Measurements from ENCODE around the gene ANKRD36. TPM values are rescaled to one million over a fixed set of nuclear protein-coding genes. Genes with fewer than 3 reads are reported as not detected.

ANKRD36 gene
- 10 to 100 TPM; 34.3 to 37.2 TPM for total RNA-seq

DNA sequence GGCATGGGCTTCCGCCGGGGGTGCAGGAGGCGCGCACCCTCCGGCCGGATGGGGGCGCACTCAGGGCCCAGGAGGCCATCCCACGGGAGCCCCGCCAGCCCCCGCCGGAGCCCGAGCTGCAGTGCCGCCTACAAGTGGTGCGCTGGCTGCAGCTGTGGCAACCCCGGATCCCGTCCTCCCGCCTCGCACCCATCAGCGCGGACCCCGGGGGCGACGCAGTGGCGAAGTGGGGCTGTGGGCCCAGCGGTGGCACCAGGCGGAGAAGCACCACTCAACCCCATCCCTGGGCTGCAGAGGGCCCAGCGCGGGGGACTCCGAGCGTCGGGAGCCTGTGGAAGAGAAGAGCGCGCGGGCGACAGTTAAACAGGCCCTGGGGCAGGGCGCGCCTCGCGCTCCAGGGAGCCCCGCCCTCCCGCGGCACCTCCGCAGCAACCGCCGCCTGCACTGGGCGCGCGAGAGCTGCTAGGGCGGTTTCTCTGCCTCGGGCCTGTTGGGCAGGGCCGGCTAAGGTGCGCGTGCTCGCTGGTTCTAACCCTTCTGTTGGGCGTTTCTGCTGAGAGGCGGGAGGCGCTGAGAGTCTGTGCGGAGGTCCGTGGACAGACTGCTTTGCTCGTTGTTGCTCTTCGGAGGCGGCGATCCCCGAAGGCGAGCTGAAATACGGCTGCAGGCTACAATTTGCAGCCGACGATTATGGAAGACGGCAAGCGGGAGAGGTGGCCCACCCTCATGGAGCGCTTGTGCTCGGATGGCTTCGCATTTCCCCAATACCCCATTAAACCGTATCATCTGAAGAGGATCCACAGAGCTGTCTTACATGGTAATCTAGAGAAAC lies at the start of gene ANKRD36:
TSS of gene ANKRD36 (plus strand) at position 104 of the 832 bp plus-strand sequence. CDS start at position 691, 587 bp downstream.

GRCh38 chr2:97094772-97095611 lies 18.0 kb upstream of the ANKRD36 start, which contains the start of gene FAHD2B:
TSS of gene FAHD2B (minus strand) at chr2:97094882. CDS start at chr2:97091706, 3,176 bp downstream.

Small RNAs within 50 kb of the gene (small RNA-seq; reads per million reads assigned to genes)
- gene RN7SL313P, result 0 reads per million in 2 donors

Other genes starting within 250 kb of the ANKRD36 start
- gene SEMA4C, start 243.1 kb upstream of the ANKRD36 start, total RNA-seq, result 100 to 1,000 TPM in 1 of 2 donors, 10 to 100 TPM in 1; 63.3 to 157 TPM
- gene FAM178B, start 126.6 kb upstream of the ANKRD36 start, total RNA-seq, result 1 to 10 TPM in 1 of 2 donors, under 1 TPM in 1; 0.67 to 1.0 TPM
- 10 to 100 TPM; 19.0 to 28.2 TPM for gene FAHD2B, start 18.3 kb upstream of the ANKRD36 start, total RNA-seq

Measured in melanocyte of skin (primary cell).